A549 (cell line): Measurements from ENCODE around the gene ADGRA3. TPM values are rescaled to one million over a fixed set of nuclear protein-coding genes. Genes with fewer than 3 reads are reported as not detected.

Experiments used
- ATAC-seq, 2 experiments: fragments of 200-7000 bp in 1 of 2; fragments of >200 bp in 1 of 2; cut with Nextera tagmentation in 1 of 2; cut with Tn5 transposase in 1 of 2; 3 replicates each; pipeline versions ENCODE4 v1.8.0 to v1.9.1; 2018 to 2020; ENCODE audit warnings: mild to moderate bottlenecking in 1 of 2, moderate library complexity in 1 of 2
- CTCF ChIA-PET: fragments of 300-600 bp; sonication (Branson Sonifier 250); formaldehyde crosslinking; extraction: SDS; loops from one replicate; lab custom pipeline; 2021; ENCODE audit warnings: antibody characterized with exemption, inconsistent platforms; lab: Yijun Ruan, JAX
- POLR2A ChIA-PET: fragments of 350-600 bp; formaldehyde crosslinking; extraction: SDS; loops from one replicate; lab custom pipeline; 2021; ENCODE audit warnings: antibody characterized with exemption, inconsistent platforms; lab: Yijun Ruan, JAX
- DNase-seq, 2 experiments: peaks; one replicate each; pipeline versions ENCODE4 v3.0.0 to v3.0.0-alpha.2; 2011 to 2016; ENCODE audit warnings: low read depth in 1 of 2, low spot score in 1 of 2
- FAIRE-seq: peaks from 2 replicates; lab custom pipeline; 2011; peaks lifted over from hg19 to GRCh38; lab: Jason Lieb, UNC
- H3K27ac ChIP-seq, 2 experiments: fragments of >200 bp; sonication (Bioruptor Twin); formaldehyde crosslinking; 3 replicates each; pipeline ENCODE4 v1.5.1; 2016 to 2017
- H3K4me1 ChIP-seq: fragments of >200 bp; sonication (Bioruptor Twin); formaldehyde crosslinking; 3 replicates; pipeline ENCODE4 v1.6.1; 2016
- H3K4me2 ChIP-seq: fragments of >200 bp; sonication (Bioruptor Twin); formaldehyde crosslinking; 3 replicates; pipeline ENCODE4 v1.6.1; 2016
- H3K4me3 ChIP-seq: fragments of >200 bp; sonication (Bioruptor Twin); formaldehyde crosslinking; 3 replicates; pipeline ENCODE4 v1.5.1; 2016
- H3K9me3 ChIP-seq: fragments of >200 bp; sonication (Bioruptor Twin); formaldehyde crosslinking; 3 replicates; pipeline ENCODE4 v1.6.1; 2016
- CBX2 ChIP-seq: fragments of 200-600 bp; sonication (generic); IDR thresholded peaks from 2 replicates; pipeline ENCODE4 v1.6.1; 2016; ENCODE audit warnings: low read depth, mild to moderate bottlenecking, borderline replicate concordance
- CHD2 ChIP-seq: fragments of 150-350 bp; IDR thresholded peaks from 2 replicates; pipeline ENCODE4 v1.6.1; 2014; ENCODE audit warnings: low read length; ENCODE audit not compliant: partially characterized antibody
- CHD4 ChIP-seq: fragments of 200-600 bp; sonication (generic); IDR thresholded peaks from 2 replicates; pipeline ENCODE4 v1.6.1; 2016; ENCODE audit warnings: antibody characterized with exemption, mild to moderate bottlenecking, borderline replicate concordance
- EHMT2 ChIP-seq: fragments of 200-600 bp; sonication (generic); IDR thresholded peaks from 2 replicates; pipeline ENCODE4 v1.6.1; 2016; ENCODE audit warnings: antibody characterized with exemption, low read depth, mild to moderate bottlenecking, moderate library complexity
- EP300 ChIP-seq, 2 experiments: fragments of >200 bp; sonication (Bioruptor Twin); formaldehyde crosslinking; IDR thresholded peaks; 2 replicates in 1 of 2; 3 replicates in 1 of 2; pipeline ENCODE4 v1.6.1; 2016 to 2017
- HEYL ChIP-seq: fragments of 250-450 bp; sonication (Bioruptor Pico); IDR thresholded peaks from 2 replicates; pipeline ENCODE4 v1.8.0; 2021; ENCODE audit warnings: mild to moderate bottlenecking, moderate library complexity
- HOXA7 ChIP-seq: fragments of 250-450 bp; sonication (Bioruptor Pico); IDR thresholded peaks from 2 replicates; pipeline ENCODE4 v1.5.0; 2020; ENCODE audit warnings: mild to moderate bottlenecking, moderate library complexity
- HOXB5 ChIP-seq: fragments of 250-450 bp; sonication (Bioruptor Pico); IDR thresholded peaks from 2 replicates; pipeline ENCODE4 v1.5.0; 2020; ENCODE audit warnings: mild to moderate bottlenecking, moderate library complexity
- JUNB ChIP-seq: fragments of >200 bp; sonication (Bioruptor Twin); formaldehyde crosslinking; IDR thresholded peaks from 2 replicates; pipeline ENCODE4 v1.6.1; 2016
- KDM1A ChIP-seq: fragments of 200-600 bp; sonication (generic); IDR thresholded peaks from 2 replicates; pipeline ENCODE4 v1.6.1; 2016; ENCODE audit warnings: low read depth, mild to moderate bottlenecking
- MAFK ChIP-seq: fragments of 450-650 bp; IDR thresholded peaks from 2 replicates; pipeline ENCODE4 v1.6.1; 2014; ENCODE audit not compliant: partially characterized antibody
- MAZ ChIP-seq: fragments of 150-350 bp; IDR thresholded peaks from 2 replicates; pipeline ENCODE4 v1.6.1; 2014; ENCODE audit warnings: antibody characterized with exemption, low read depth, low read length, borderline replicate concordance
- MYC ChIP-seq: IDR thresholded peaks from 2 replicates; pipeline ENCODE4 v1.6.1; 2012; ENCODE audit warnings: mild to moderate bottlenecking, inconsistent platforms, low read length, improper control_type of control experiment, borderline replicate concordance
- POLR2A ChIP-seq: IDR thresholded peaks from 2 replicates; pipeline ENCODE4 v1.6.1; 2012; ENCODE audit warnings: mild to moderate bottlenecking, low read length
- RAD21 ChIP-seq, 2 experiments: fragments of >200 bp in 1 of 2; sonication (Bioruptor Twin) in 1 of 2; formaldehyde crosslinking in 1 of 2; IDR thresholded peaks in 1 of 2; conservative IDR thresholded peaks in 1 of 2; 2 replicates in 1 of 2; 3 replicates in 1 of 2; pipeline ENCODE4 v1.6.1; 2012 to 2018; ENCODE audit warnings: inconsistent platforms in 1 of 2
- RARB ChIP-seq: fragments of 250-450 bp; sonication (Bioruptor Pico); IDR thresholded peaks from 2 replicates; pipeline ENCODE4 v1.8.0; 2021; ENCODE audit warnings: mild to moderate bottlenecking, moderate library complexity
- REST ChIP-seq: fragments of 200-600 bp; sonication (generic); IDR thresholded peaks from 2 replicates; pipeline ENCODE4 v1.6.1; 2016; ENCODE audit warnings: antibody characterized with exemption, mild to moderate bottlenecking, moderate library complexity
- SREBF2 ChIP-seq: fragments of 450-650 bp; IDR thresholded peaks from 2 replicates; pipeline ENCODE4 v1.6.1; 2014; ENCODE audit warnings: mild to moderate bottlenecking, moderate library complexity
- TFCP2L1 ChIP-seq: fragments of 250-450 bp; sonication (Bioruptor Pico); IDR thresholded peaks from 2 replicates; pipeline ENCODE4 v1.5.0; 2021; ENCODE audit warnings: mild to moderate bottlenecking
- TP53 ChIP-seq: fragments of 250-450 bp; sonication (Bioruptor Pico); IDR thresholded peaks from 2 replicates; pipeline ENCODE4 v1.5.0; 2021; ENCODE audit warnings: mild to moderate bottlenecking, moderate library complexity
- ZFP36 ChIP-seq: fragments of 450-650 bp; IDR thresholded peaks from 2 replicates; pipeline ENCODE4 v1.6.1; 2014; ENCODE audit warnings: borderline replicate concordance; ENCODE audit not compliant: partially characterized antibody
- WGBS: methylation state at CpG from one replicate; pipeline ENCODE4 v1.1.6; 2017; ENCODE audit errors: missing lambda C conversion rate; 5-methylcytosine and 5-hydroxymethylcytosine counted together
- polyA plus RNA-seq, 4 experiments: library from polyadenylated mRNA; depleted of rRNA in 3 of 4; stranded (reverse); fragments of >200 nt; fragmentation: RNase III in 1 of 4; extraction: RNeasy Plus Mini Kit Qiagen cat#74134 plus additional on column Dnase treatment in 1 of 4; gene quantifications; 2 replicates in 3 of 4; 3 replicates in 1 of 4; pipeline ENCODE4 v1.2.3, GENCODE V29; 2011 to 2017
- TF ChIP-seq, protein P1 (sequence below): fragments of 250-450 bp; sonication (Bioruptor Pico); IDR thresholded peaks from 2 replicates; pipeline ENCODE4 v1.5.0; 2020; ENCODE audit warnings: low read depth, mild to moderate bottlenecking, moderate library complexity
- TF ChIP-seq, protein P2 (sequence below): fragments of >200 bp; sonication (Bioruptor Twin); formaldehyde crosslinking; IDR thresholded peaks from 3 replicates; pipeline ENCODE4 v1.5.1; 2016
- TF ChIP-seq, protein P3 (sequence below): IDR thresholded peaks from 2 replicates; pipeline ENCODE4 v1.6.1; 2012; ENCODE audit warnings: low read depth, borderline replicate concordance
- TF ChIP-seq, protein P4 (sequence below): IDR thresholded peaks from 2 replicates; pipeline ENCODE4 v1.6.1; 2012
- TF ChIP-seq, protein P5 (sequence below): fragments of >200 bp; sonication (Bioruptor Twin); formaldehyde crosslinking; IDR thresholded peaks from 3 replicates; pipeline ENCODE4 v1.6.1; 2016
- TF ChIP-seq, protein P6 (sequence below): fragments of 150-350 bp; IDR thresholded peaks from 2 replicates; pipeline ENCODE4 v1.6.1; 2014; ENCODE audit warnings: low read depth, mild to moderate bottlenecking, low read length

Gene ADGRA3
- polyA plus RNA-seq, 2 of the 4 experiments (the other 2 are of a cell fraction): 18.2 to 20.0 TPM

DNA sequence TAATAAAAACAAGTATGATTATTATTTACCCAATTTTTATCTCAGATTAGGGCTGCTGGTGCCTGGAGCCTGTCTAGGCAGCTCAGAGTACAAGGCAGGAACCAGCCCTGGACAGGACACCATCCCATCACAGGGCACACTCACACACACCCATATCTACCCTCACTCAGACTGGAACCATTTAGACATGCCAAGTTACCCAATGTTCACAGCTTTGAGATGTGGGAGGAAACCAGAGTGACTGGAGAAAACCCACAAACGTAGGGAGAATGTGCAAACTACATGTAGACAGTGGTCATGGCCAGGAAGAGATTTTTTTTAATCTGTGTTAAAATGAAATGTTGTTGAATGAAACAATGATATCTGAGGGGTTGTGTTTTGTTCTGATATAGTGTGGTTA is 35.7 kb upstream of the ADGRA3 start:
- TF ChIP-seq, protein P1, sequence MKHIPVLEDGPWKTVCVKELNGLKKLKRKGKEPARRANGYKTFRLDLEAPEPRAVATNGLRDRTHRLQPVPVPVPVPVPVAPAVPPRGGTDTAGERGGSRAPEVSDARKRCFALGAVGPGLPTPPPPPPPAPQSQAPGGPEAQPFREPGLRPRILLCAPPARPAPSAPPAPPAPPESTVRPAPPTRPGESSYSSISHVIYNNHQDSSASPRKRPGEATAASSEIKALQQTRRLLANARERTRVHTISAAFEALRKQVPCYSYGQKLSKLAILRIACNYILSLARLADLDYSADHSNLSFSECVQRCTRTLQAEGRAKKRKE (CRISPR knock-in tag): no peak
- TF ChIP-seq MYC: no peak
- TF ChIP-seq HOXA7 (CRISPR knock-in tag): no peak
- TF ChIP-seq RAD21 (conservative IDR thresholded peaks at IDR 0.05 in 1 of 2, IDR thresholded peaks at IDR 0.05 in 1 of 2): no peak
- TF ChIP-seq CHD2: no peak
- TF ChIP-seq, protein P2, sequence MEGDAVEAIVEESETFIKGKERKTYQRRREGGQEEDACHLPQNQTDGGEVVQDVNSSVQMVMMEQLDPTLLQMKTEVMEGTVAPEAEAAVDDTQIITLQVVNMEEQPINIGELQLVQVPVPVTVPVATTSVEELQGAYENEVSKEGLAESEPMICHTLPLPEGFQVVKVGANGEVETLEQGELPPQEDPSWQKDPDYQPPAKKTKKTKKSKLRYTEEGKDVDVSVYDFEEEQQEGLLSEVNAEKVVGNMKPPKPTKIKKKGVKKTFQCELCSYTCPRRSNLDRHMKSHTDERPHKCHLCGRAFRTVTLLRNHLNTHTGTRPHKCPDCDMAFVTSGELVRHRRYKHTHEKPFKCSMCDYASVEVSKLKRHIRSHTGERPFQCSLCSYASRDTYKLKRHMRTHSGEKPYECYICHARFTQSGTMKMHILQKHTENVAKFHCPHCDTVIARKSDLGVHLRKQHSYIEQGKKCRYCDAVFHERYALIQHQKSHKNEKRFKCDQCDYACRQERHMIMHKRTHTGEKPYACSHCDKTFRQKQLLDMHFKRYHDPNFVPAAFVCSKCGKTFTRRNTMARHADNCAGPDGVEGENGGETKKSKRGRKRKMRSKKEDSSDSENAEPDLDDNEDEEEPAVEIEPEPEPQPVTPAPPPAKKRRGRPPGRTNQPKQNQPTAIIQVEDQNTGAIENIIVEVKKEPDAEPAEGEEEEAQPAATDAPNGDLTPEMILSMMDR: no peak
- TF ChIP-seq, protein P3, sequence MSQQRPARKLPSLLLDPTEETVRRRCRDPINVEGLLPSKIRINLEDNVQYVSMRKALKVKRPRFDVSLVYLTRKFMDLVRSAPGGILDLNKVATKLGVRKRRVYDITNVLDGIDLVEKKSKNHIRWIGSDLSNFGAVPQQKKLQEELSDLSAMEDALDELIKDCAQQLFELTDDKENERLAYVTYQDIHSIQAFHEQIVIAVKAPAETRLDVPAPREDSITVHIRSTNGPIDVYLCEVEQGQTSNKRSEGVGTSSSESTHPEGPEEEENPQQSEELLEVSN: no peak
- no peak for TF ChIP-seq EP300 (IDR thresholded peaks at IDR 0.05)
- TF ChIP-seq SREBF2: no peak
- no peak for TF ChIP-seq CBX2
- TF ChIP-seq CHD4: no peak
- TF ChIP-seq JUNB: no peak
- no peak for TF ChIP-seq RARB (CRISPR knock-in tag)
- no peak for TF ChIP-seq HEYL (CRISPR knock-in tag)
- TF ChIP-seq, protein P4, sequence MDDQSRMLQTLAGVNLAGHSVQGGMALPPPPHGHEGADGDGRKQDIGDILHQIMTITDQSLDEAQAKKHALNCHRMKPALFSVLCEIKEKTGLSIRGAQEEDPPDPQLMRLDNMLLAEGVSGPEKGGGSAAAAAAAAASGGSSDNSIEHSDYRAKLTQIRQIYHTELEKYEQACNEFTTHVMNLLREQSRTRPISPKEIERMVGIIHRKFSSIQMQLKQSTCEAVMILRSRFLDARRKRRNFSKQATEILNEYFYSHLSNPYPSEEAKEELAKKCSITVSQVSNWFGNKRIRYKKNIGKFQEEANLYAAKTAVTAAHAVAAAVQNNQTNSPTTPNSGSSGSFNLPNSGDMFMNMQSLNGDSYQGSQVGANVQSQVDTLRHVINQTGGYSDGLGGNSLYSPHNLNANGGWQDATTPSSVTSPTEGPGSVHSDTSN: no peak
- no peak for TF ChIP-seq ZFP36
- TF ChIP-seq MAZ: no peak
- TF ChIP-seq, protein P5, sequence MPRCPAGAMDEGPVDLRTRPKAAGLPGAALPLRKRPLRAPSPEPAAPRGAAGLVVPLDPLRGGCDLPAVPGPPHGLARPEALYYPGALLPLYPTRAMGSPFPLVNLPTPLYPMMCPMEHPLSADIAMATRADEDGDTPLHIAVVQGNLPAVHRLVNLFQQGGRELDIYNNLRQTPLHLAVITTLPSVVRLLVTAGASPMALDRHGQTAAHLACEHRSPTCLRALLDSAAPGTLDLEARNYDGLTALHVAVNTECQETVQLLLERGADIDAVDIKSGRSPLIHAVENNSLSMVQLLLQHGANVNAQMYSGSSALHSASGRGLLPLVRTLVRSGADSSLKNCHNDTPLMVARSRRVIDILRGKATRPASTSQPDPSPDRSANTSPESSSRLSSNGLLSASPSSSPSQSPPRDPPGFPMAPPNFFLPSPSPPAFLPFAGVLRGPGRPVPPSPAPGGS: no peak
- H3K27ac ChIP-seq: no peak overlapping the region
- ATAC-seq (no peak), FAIRE-seq (no peak), DNase-seq (no peak)
- 5% methylated on average over 1 of the region's 1 CpG for WGBS
- no peaks in the 10 kb centered on the region for H3K9me3 ChIP-seq
- H3K4me1 ChIP-seq: no peaks in the 10 kb centered on the region
- CTCF ChIA-PET: no interaction called here
- no peak overlapping the region for H3K4me3 ChIP-seq
- no peak overlapping the region for H3K4me2 ChIP-seq
- POLR2A ChIA-PET: no interaction called here

DNA sequence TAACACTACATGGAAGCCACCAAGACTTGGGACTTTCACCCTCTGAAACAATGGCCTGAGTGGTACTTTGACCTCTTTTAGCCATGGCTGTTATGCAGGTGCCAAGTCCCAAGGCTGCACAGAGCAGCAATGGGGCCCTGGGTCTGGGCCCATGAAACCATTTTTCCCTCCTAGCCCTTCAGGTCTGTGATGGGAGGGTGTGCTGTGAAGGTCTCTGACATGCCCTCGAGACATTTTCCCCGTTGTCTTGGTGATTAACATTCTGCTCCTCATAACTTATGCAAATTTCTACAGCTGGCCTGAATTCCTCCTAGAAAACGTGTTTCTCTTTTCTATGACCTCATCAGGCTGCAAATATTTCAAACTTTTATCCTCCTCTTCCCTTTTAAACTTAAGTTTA is 30.4 kb upstream of the ADGRA3 start:
- ATAC-seq: no peak
- Histone ChIP-seq H3K9me3 (no peaks in the 10 kb centered on the region), H3K27ac (no peak overlapping the region), H3K4me3 (no peak overlapping the region), H3K4me2 (no peak overlapping the region), H3K4me1 (no peaks in the 10 kb centered on the region)
- POLR2A ChIA-PET: no interaction called here
- no peak for DNase-seq
- FAIRE-seq: no peak
- CTCF ChIA-PET: no interaction called here
- WGBS: 1% methylated on average over 3 of the region's 3 CpGs
- TF ChIP-seq, protein P6, sequence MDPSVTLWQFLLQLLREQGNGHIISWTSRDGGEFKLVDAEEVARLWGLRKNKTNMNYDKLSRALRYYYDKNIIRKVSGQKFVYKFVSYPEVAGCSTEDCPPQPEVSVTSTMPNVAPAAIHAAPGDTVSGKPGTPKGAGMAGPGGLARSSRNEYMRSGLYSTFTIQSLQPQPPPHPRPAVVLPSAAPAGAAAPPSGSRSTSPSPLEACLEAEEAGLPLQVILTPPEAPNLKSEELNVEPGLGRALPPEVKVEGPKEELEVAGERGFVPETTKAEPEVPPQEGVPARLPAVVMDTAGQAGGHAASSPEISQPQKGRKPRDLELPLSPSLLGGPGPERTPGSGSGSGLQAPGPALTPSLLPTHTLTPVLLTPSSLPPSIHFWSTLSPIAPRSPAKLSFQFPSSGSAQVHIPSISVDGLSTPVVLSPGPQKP: no peak
- TF ChIP-seq, protein P4: no peak
- TF ChIP-seq TFCP2L1 (CRISPR knock-in tag) (no peak), KDM1A (no peak), EHMT2 (no peak), RARB (CRISPR knock-in tag) (no peak), MAFK (no peak), TP53 (CRISPR knock-in tag) (no peak), POLR2A (no peak), HOXB5 (CRISPR knock-in tag) (no peak), REST (no peak), CHD4 (no peak)
